WI38 (cell line): ENCODE data around the gene HM13.

Experiments
- H3K4me3 ChIP-seq: 2 replicates; pipeline ENCODE4 v1.5.1; 2011; ENCODE audit warnings: low read depth, mild to moderate bottlenecking, control low read depth, low read length
- TF ChIP-seq, protein P1 (sequence below): IDR thresholded peaks from 2 replicates; pipeline ENCODE4 v1.5.1; 2012; ENCODE audit warnings: low read depth, mild to moderate bottlenecking, control low read depth, low read length

HM13 gene

GRCh38 chr20:31615416-31615815 is 101.2 kb downstream of the HM13 start:
- TF ChIP-seq, protein P1, sequence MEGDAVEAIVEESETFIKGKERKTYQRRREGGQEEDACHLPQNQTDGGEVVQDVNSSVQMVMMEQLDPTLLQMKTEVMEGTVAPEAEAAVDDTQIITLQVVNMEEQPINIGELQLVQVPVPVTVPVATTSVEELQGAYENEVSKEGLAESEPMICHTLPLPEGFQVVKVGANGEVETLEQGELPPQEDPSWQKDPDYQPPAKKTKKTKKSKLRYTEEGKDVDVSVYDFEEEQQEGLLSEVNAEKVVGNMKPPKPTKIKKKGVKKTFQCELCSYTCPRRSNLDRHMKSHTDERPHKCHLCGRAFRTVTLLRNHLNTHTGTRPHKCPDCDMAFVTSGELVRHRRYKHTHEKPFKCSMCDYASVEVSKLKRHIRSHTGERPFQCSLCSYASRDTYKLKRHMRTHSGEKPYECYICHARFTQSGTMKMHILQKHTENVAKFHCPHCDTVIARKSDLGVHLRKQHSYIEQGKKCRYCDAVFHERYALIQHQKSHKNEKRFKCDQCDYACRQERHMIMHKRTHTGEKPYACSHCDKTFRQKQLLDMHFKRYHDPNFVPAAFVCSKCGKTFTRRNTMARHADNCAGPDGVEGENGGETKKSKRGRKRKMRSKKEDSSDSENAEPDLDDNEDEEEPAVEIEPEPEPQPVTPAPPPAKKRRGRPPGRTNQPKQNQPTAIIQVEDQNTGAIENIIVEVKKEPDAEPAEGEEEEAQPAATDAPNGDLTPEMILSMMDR: no peak
- H3K4me3 ChIP-seq: no peak overlapping the region

DNA sequence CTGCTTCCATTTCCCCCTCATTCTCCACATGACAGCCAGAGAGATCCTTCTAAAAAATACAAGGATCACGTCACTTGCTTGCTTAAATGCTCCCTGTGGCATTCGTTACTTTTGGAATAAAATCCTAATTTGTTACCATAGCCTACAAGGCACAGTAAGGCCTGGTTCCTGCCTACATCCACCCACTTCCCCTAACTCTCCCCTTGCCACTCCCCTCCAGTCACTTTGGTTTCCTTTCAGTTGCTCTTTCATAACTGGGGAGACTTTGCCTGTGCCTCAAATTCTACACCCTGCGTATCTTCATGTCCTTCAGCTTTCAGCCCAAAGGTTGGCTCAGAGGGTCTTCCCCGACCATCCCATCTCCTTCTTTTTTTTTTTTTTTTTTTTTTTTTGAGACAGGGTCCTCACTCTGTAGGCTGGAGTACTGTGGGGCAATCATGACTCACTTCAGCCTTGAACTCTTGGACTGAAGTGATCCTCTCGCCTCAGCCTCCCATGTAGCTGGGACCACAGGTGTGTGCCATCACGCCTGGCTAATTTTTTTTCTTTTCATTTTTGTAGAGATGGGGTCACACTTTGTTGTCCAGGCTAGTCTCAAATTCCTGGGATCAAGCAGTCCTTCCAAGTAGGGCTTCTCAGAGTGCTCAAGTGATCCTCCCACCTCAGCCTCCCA is 103.3 kb downstream of the HM13 start:
- no peak overlapping the region for H3K4me3 ChIP-seq
- TF ChIP-seq, protein P1: no peak
